IPS-NIHi7 (cell line): ENCODE results near the gene KYNU.
"Not testable (repeated sequence)": the region's sequence is repeated elsewhere in the genome, so short reads cannot be mapped to it uniquely, and the experiment has no call there.

Experiments
- DNase-seq: peaks from one replicate; pipeline ENCODE4 v3.0.0; 2012; ENCODE audit warnings: mixed read lengths; ENCODE audit errors: extremely low spot score

The KYNU gene

DNA sequence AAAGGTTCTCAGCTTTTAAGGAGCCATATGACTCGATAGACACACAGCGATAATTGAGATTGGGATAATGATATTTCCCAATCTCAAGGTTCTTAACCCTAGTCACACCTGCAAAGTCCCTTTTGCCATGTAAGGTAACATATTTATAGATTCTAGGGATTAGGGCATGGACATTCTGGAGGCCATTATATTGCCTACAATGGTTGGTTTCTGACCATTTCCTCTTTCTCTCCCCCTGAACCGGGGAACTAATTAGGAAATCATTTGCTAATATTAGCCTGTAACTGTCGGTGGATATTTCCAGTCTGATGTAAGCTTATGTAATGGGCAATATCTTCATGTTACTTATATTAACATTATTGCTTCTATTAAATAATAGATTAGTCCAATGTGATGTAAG is 210.9 kb downstream of the KYNU start:
- no peak for DNase-seq

DNA sequence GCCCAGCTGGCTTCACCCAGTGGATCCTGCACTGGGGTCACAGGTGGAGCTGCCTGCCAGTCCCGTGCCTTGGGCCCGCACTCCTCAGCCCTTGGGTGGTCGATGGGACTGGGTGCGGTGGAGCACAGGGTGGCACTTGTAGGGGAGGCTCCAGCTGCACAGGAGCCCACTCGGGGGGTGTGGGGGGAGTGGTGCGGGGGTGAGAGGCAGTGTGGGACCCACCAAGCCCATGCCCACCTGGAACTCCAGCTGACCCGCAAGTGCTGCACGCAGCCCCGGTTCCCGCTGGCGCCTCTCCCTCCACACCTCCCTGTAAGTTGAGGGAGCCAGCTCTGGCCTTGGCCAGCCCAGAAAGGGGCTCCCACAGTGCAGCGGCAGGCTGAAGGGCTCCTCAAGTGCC is 212.1 kb downstream of the KYNU start:
- DNase-seq: not testable (repeated sequence)
